ENCODE measurements around the gene TANGO6.
A peak's percentile ranks its signal among the peaks of the same experiment; 100 is the strongest.
"Not testable (repeated sequence)": the region's sequence is repeated elsewhere in the genome, so short reads cannot be mapped to it uniquely, and the experiment has no call there.

TANGO6 gene

GRCh38 chr16:68987734-68988457, 144.6 kb downstream of the TANGO6 start:
- TF ChIP-seq, protein P1, sequence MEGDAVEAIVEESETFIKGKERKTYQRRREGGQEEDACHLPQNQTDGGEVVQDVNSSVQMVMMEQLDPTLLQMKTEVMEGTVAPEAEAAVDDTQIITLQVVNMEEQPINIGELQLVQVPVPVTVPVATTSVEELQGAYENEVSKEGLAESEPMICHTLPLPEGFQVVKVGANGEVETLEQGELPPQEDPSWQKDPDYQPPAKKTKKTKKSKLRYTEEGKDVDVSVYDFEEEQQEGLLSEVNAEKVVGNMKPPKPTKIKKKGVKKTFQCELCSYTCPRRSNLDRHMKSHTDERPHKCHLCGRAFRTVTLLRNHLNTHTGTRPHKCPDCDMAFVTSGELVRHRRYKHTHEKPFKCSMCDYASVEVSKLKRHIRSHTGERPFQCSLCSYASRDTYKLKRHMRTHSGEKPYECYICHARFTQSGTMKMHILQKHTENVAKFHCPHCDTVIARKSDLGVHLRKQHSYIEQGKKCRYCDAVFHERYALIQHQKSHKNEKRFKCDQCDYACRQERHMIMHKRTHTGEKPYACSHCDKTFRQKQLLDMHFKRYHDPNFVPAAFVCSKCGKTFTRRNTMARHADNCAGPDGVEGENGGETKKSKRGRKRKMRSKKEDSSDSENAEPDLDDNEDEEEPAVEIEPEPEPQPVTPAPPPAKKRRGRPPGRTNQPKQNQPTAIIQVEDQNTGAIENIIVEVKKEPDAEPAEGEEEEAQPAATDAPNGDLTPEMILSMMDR (IDR thresholded peaks at IDR 0.05) = no peak
- no peak overlapping the region for H3K4me3 Mint-ChIP-seq
- no peaks in the 10 kb centered on the region for H3K9me3 Mint-ChIP-seq
- peaks cover 6% of the 10 kb centered on the region for H3K36me3 Mint-ChIP-seq (ENCODE audit: low read depth)
- peak overlapping the region; percentile 2 for H3K27ac Mint-ChIP-seq
- DNase-seq = no peak
- H3K27me3 Mint-ChIP-seq (ENCODE audit: low read depth, poor library complexity) = no peaks in the 10 kb centered on the region
- H3K4me1 Mint-ChIP-seq = peaks cover 12% of the 10 kb centered on the region

- not testable (repeated sequence) for DNase-seq; H3K27me3 Mint-ChIP-seq (ENCODE audit: low read depth, poor library complexity); H3K27ac Mint-ChIP-seq; H3K36me3 Mint-ChIP-seq (ENCODE audit: low read depth); H3K4me3 Mint-ChIP-seq; H3K9me3 Mint-ChIP-seq
- peaks cover 22% of the 10 kb centered on the region for H3K4me1 Mint-ChIP-seq
These were observed 147.0 kb downstream of the TANGO6 start for GRCh38 chr16:68990172-68990845.

- Mint-ChIP-seq H3K27me3 (ENCODE audit: low read depth, poor library complexity) (no peaks in the 10 kb centered on the region), H3K27ac (no peak overlapping the region), H3K4me1 (peaks cover 20% of the 10 kb centered on the region), H3K4me3 (no peak overlapping the region), H3K36me3 (ENCODE audit: low read depth) (no peaks in the 10 kb centered on the region), H3K9me3 (no peaks in the 10 kb centered on the region)
- TF ChIP-seq, protein P1 (IDR thresholded peaks at IDR 0.05) = no peak
- no peak for DNase-seq
These were observed 147.7 kb downstream of the TANGO6 start for GRCh38 chr16:68991075-68991474.

GRCh38 chr16:68992521-68992920, 149.2 kb downstream of the TANGO6 start:
- H3K27ac Mint-ChIP-seq = no peak overlapping the region
- H3K27me3 Mint-ChIP-seq (ENCODE audit: low read depth, poor library complexity) = no peaks in the 10 kb centered on the region
- peaks cover 19% of the 10 kb centered on the region for H3K4me1 Mint-ChIP-seq

DNA sequence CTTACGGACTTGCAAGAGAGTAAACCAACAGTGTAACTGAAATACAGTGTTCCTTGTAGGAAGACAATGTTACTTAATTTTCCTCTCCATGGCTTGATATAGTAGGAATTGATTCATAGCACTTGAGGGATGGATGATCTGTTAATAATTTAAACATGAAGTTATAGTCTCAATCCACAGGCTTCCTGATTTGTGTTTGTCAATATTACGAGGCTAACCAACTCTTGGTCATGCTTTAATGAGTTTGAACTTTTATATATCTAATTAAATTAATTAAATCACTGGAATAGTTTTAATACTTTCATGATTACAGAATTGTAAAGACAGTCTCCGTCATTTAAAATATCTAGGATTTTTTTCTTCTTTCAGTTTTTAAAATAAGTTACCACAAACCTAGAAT, 150.1 kb downstream of the TANGO6 start:
- Mint-ChIP-seq H3K27ac (no peak overlapping the region), H3K4me1 (peaks cover 11% of the 10 kb centered on the region)

More at GRCh38 chr16:68992521-68992920, 149.2 kb downstream of the TANGO6 start:
- TF ChIP-seq, protein P1 (IDR thresholded peaks at IDR 0.05) = no peak
- DNase-seq = no peak
- no peak overlapping the region for H3K4me3 Mint-ChIP-seq
- peaks cover 6% of the 10 kb centered on the region for H3K36me3 Mint-ChIP-seq (ENCODE audit: low read depth)
- no peaks in the 10 kb centered on the region for H3K9me3 Mint-ChIP-seq

DNA sequence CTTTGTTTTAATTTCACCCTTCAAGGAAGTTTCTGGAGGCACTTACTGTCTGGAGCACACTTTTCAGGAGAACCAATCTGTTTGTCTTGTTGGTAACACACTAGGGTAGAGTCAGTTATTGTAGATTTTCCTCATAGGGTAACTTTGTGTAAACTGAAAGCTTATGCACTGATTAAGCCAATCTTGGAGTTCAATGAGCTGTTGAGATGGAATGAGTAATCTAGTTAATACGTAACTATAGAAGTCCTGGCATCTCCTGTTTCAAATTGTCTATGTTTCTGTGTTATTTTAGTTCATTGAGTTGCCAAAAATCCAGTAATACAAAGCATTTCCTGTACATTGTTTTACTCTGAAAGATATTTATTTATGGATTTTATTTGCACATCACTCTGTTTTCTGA, 150.6 kb downstream of the TANGO6 start:
- Mint-ChIP-seq H3K27ac (no peak overlapping the region), H3K4me1 (peaks cover 11% of the 10 kb centered on the region), H3K36me3 (ENCODE audit: low read depth) (peaks cover 15% of the 10 kb centered on the region), H3K9me3 (no peaks in the 10 kb centered on the region), H3K4me3 (no peak overlapping the region), H3K27me3 (ENCODE audit: low read depth, poor library complexity) (no peaks in the 10 kb centered on the region)
- DNase-seq = no peak
- TF ChIP-seq, protein P1 (IDR thresholded peaks at IDR 0.05) = no peak

More for the DNA sequence above, 150.1 kb downstream of the TANGO6 start:
- Mint-ChIP-seq H3K27me3 (ENCODE audit: low read depth, poor library complexity) (no peaks in the 10 kb centered on the region), H3K4me3 (no peak overlapping the region), H3K36me3 (ENCODE audit: low read depth) (peaks cover 15% of the 10 kb centered on the region), H3K9me3 (no peaks in the 10 kb centered on the region)
- no peak for DNase-seq
- TF ChIP-seq, protein P1 (IDR thresholded peaks at IDR 0.05) = no peak
